ENCODE measurements around the gene PIGO.

DNA sequence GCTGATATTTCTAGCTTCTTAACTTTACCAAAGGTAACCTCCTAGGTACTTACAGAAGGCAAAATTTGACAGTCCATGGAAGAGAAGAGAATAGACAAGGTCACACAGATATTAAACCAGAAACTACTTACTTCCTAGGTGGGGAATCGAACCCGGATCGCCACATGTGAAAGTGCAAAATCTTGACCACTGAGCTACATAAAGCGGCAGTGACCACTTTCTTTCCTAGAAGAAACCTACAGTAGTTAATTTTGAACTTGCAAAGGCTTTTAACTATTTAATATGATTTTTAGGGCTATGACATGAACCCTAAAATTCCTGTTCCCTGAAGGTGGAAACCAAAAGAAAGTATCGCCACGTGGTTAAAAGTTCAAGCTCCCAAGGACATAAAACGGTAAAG is 39.6 kb upstream of the PIGO start:
- TF ChIP-seq, protein P1, sequence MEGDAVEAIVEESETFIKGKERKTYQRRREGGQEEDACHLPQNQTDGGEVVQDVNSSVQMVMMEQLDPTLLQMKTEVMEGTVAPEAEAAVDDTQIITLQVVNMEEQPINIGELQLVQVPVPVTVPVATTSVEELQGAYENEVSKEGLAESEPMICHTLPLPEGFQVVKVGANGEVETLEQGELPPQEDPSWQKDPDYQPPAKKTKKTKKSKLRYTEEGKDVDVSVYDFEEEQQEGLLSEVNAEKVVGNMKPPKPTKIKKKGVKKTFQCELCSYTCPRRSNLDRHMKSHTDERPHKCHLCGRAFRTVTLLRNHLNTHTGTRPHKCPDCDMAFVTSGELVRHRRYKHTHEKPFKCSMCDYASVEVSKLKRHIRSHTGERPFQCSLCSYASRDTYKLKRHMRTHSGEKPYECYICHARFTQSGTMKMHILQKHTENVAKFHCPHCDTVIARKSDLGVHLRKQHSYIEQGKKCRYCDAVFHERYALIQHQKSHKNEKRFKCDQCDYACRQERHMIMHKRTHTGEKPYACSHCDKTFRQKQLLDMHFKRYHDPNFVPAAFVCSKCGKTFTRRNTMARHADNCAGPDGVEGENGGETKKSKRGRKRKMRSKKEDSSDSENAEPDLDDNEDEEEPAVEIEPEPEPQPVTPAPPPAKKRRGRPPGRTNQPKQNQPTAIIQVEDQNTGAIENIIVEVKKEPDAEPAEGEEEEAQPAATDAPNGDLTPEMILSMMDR (IDR thresholded peaks at IDR 0.05) = no peak
- TF ChIP-seq POLR2A (IDR thresholded peaks at IDR 0.05) = no peak

All from esophagus squamous epithelium (tissue), 4 donors.